Neural crest cell (in vitro differentiated cells): ENCODE data around the gene SFI1. TPM values are rescaled to one million over a fixed set of nuclear protein-coding genes. Genes with fewer than 3 reads are reported as not detected.

Source experiments
- DNase-seq: peaks from one replicate; pipeline ENCODE4 v3.0.0; 2021; ENCODE audit warnings: low read depth, mixed read lengths, low spot score
- H3K27ac Mint-ChIP-seq: one replicate; pipeline ENCODE4 v1.8.0; 2021; ENCODE audit warnings: mild to moderate bottlenecking, mixed read lengths; ENCODE audit not compliant: unreplicated experiment
- H3K27me3 Mint-ChIP-seq: 2 replicates; pipeline ENCODE4 v1.8.0; 2021; ENCODE audit warnings: low read depth, mild to moderate bottlenecking, mixed read lengths
- H3K36me3 Mint-ChIP-seq: 2 replicates; pipeline ENCODE4 v1.8.0; 2021; ENCODE audit warnings: low read depth, mild to moderate bottlenecking, mixed read lengths
- H3K4me1 Mint-ChIP-seq: 2 replicates; pipeline ENCODE4 v1.8.0; 2021; ENCODE audit warnings: mixed read lengths
- H3K4me3 Mint-ChIP-seq: one replicate; pipeline ENCODE4 v1.8.0; 2021; ENCODE audit warnings: mild to moderate bottlenecking, mixed read lengths
- H3K9me3 Mint-ChIP-seq: 2 replicates; pipeline ENCODE4 v1.8.0; 2021; ENCODE audit warnings: mixed read lengths
- total RNA-seq: library from RNA; stranded (reverse); gene quantifications from 2 replicates; pipeline ENCODE4 v1.2.1, GENCODE V29; 2021
- TF ChIP-seq, protein P1 (sequence below): fragments of 200-600 bp; sonication (generic); conservative IDR thresholded peaks from 2 replicates; pipeline ENCODE4 v1.5.0; 2021; ENCODE audit warnings: antibody characterized with exemption, mild to moderate bottlenecking

The SFI1 gene
- total RNA-seq, 1 donor from 2014 or later, result 67.3 TPM

DNA sequence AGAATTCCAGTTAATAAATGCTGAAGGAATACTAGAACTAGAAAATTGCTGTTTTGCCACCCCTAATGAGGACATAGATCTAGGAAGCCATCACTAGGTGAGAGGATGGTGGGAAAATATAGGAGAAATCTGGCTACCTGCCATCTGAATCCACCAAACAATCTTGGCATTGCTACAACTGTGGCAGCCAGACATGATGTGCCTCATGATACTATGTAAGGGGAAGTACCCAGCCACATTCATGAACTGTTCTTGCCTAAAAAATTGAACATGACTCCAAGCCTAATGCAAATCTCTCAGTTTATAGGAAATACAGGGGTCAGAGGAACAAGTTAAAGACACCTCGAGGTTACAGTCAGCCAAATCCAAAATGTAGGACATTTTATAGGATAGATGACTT, 72.8 kb downstream of the SFI1 start:
- Mint-ChIP-seq H3K9me3 (no peaks in the 10 kb centered on the region), H3K27me3 (no peaks in the 10 kb centered on the region), H3K4me1 (no peaks in the 10 kb centered on the region), H3K36me3 (no peaks in the 10 kb centered on the region), H3K27ac (no peak overlapping the region), H3K4me3 (no peak overlapping the region)
- TF ChIP-seq, protein P1, sequence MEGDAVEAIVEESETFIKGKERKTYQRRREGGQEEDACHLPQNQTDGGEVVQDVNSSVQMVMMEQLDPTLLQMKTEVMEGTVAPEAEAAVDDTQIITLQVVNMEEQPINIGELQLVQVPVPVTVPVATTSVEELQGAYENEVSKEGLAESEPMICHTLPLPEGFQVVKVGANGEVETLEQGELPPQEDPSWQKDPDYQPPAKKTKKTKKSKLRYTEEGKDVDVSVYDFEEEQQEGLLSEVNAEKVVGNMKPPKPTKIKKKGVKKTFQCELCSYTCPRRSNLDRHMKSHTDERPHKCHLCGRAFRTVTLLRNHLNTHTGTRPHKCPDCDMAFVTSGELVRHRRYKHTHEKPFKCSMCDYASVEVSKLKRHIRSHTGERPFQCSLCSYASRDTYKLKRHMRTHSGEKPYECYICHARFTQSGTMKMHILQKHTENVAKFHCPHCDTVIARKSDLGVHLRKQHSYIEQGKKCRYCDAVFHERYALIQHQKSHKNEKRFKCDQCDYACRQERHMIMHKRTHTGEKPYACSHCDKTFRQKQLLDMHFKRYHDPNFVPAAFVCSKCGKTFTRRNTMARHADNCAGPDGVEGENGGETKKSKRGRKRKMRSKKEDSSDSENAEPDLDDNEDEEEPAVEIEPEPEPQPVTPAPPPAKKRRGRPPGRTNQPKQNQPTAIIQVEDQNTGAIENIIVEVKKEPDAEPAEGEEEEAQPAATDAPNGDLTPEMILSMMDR, result no peak
- DNase-seq, result no peak

DNA sequence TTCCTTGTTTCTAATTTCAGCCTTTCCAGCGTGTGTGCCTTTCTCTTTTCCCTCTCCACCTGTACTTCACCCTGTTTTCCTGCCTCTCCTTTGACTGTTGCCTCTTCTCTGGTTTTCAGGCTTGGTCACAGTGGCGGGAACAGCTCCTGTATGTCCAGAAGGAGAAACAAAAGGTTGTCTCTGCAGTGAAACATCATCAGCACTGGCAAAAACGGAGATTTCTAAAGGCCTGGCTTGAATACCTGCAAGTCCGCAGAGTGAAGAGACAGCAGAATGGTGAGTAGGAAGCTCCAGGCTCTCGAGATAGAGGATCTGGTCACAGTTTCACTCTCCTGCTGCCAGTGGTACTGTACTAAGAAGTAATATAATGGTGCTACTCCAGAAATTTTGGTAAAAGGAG, 76.6 kb downstream of the SFI1 start:
- Mint-ChIP-seq H3K9me3 (no peaks in the 10 kb centered on the region), H3K27me3 (no peaks in the 10 kb centered on the region), H3K27ac (no peak overlapping the region), H3K4me1 (no peaks in the 10 kb centered on the region), H3K4me3 (no peak overlapping the region), H3K36me3 (peaks cover 3% of the 10 kb centered on the region)
- DNase-seq, result no peak
- TF ChIP-seq, protein P1, result no peak

DNA sequence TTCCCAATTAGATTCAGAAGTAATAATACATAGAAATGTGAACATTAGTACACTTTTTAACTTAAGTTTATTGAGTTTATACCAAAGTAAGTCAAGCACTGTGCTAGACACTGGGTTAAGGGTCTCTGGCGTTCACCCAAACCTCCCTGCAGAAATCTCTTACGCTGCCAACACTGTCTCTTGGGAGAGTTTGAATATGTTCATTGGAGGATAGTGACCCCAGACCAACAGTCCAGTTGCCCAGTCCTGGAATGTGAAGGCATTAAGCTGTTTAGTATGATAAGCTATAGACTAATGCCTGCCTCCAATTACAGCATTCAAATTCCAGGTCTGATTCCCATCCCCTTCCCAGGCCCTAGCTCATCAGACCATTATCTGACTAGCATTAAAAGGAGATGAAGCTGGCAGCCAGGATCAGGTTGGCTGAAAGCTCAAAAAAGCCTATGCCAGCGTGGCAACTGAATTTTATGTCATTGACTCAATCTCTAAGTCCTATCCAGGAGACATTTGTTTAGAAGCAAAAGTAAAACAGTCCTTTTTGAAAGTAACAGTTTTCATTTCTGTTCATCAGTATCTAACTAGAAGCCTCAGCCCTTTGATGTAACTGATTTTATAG, 77.8 kb downstream of the SFI1 start:
- TF ChIP-seq, protein P1, result no peak
- no peaks in the 10 kb centered on the region for H3K4me1 Mint-ChIP-seq
- no peaks in the 10 kb centered on the region for H3K27me3 Mint-ChIP-seq
- peaks cover 3% of the 10 kb centered on the region for H3K36me3 Mint-ChIP-seq
- no peak overlapping the region for H3K27ac Mint-ChIP-seq
- no peaks in the 10 kb centered on the region for H3K9me3 Mint-ChIP-seq
- H3K4me3 Mint-ChIP-seq, result no peak overlapping the region
- DNase-seq, result no peak

DNA sequence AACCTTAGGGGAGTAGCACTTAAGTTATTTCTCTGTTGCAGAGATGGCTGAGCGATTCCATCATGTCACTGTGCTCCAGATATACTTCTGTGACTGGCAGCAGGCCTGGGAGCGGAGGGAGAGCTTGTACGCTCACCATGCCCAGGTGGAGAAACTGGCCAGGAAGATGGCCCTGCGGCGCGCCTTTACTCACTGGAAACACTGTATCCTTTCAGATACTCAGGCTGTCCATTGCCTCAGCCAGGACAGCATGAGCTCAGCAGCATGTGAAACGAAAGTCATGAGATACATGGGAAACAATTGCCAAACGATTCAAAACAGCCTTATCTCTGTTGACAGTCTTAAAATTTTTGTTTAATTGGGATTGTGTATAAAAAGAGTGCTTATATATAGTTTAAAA, 78.9 kb downstream of the SFI1 start:
- TF ChIP-seq, protein P1, result no peak
- Mint-ChIP-seq H3K36me3 (peaks cover 3% of the 10 kb centered on the region), H3K27ac (no peak overlapping the region), H3K27me3 (no peaks in the 10 kb centered on the region), H3K4me1 (no peaks in the 10 kb centered on the region), H3K4me3 (no peak overlapping the region), H3K9me3 (no peaks in the 10 kb centered on the region)
- DNase-seq, result no peak

DNA sequence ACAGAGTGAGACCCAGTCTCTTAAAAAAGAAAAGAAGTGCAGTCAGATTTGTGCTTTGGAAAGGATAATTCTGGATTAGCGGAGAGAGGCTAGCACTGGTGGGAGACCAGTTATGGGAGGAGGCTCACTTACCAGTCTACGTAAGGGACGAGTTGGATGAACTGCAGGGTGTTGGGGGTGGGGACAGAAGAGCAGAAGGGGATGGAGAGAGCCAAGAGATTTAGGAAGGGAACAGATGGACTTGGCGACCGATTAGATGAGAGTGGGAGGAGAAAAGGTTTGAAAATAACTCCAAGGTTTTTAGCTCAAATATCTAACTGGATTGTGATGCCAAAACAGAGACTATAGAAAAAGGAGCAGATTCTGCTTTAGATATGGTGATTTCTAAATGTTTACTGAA, 81.4 kb downstream of the SFI1 start:
- TF ChIP-seq, protein P1, result no peak
- Mint-ChIP-seq H3K27me3 (no peaks in the 10 kb centered on the region), H3K36me3 (peaks cover 3% of the 10 kb centered on the region), H3K9me3 (no peaks in the 10 kb centered on the region), H3K27ac (no peak overlapping the region), H3K4me3 (no peak overlapping the region), H3K4me1 (no peaks in the 10 kb centered on the region)
- DNase-seq, result no peak
